Measurements from ENCODE around the gene TMEM244.

TMEM244 gene

DNA sequence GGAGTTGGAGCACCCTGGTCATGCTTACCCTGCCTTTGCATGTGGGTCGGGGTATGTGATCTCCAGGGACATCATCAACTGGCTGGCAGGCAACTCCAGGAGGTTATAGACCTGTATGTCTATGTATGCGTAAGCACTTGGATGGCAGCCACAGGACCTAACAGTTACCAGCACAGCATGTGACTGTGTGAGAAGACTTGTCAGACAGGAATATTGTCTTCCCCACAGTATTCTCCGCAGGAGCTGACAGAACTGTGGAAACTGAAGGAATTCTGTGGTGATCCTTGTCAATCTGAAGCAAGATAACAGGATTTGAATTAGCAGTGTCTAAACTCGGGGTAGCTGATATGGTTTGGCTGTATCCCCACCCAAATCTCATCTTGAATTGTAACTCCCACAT lies 59.2 kb downstream of the TMEM244 start:
- no peak for DNase-seq

DNA sequence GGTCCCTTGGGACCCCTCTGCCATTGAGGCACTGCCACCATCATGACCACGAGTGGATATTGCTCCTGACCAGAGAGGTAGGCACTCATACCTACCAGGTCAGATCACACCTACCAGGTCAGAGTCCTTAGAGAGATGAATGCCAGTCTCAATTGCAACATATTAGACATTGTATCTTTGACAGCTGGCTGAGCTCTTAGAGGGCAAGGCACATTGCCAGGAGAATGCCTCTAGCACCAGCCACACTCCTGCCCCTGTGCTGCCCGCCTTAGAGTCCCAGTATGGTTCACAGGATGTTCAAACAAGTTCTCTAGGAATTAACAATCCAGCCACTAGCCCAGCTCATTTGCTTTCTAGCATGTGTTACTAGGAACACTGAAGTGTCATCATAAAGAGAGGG lies 65.9 kb downstream of the TMEM244 start:
- DNase-seq = peak; percentile 19

DNA sequence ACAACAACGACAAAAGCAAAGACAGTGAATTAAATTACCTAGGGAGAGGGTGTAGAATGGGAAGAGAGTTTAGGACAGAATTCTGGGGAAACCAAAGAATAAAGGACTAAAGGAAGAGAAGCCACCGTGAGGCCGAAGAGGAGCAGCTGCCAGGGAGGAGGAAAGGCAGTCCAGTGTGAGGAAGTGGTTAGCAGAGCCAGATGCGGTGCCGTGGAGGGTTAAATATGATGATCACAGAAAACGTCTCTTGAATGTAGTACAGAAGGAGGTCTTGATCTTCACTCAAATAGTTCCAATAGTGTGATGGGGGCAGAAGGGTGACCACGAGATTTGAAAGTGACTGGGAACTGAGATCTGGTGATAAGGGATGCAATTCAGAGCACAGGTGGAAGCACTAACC lies 67.7 kb downstream of the TMEM244 start:
- no peak for DNase-seq

DNA sequence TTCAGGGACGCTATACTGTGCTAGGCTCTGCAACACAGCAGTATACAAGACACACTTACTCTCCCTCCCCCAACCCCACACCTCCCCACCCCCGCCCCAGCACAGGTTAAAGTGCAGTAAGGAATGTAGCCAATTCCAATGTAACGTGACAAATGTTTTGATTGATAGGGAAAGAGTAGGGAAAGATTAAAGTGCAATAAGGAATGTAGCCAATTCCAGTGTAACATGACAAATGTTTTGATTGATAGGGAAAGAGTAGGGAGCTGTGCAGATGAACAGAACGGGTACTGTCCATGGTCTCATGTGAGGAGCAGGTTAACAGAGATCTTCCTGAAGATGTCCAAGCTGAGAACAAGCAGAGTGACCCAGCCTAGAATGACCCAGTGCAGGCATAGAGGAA lies 69.1 kb downstream of the TMEM244 start:
- DNase-seq = no peak

DNA sequence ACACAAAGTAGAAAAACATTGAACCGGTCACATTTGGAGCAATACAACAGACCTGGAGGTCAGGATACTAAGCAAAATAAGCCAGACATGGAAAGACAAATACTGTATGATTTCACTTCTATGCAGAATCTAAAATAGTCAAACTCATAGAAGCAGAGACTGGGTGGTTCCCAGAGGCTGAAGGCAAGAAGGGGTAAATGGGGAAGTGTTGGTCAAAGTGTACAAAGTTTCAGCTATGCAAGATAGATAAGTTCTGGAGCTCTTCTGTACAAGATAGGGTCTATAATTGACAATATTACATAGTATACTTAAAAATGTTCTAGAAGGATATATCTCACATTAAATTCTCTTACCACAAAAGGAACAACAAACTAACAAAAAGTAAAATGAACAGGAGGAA lies 70.3 kb downstream of the TMEM244 start:
- DNase-seq = no peak

DNA sequence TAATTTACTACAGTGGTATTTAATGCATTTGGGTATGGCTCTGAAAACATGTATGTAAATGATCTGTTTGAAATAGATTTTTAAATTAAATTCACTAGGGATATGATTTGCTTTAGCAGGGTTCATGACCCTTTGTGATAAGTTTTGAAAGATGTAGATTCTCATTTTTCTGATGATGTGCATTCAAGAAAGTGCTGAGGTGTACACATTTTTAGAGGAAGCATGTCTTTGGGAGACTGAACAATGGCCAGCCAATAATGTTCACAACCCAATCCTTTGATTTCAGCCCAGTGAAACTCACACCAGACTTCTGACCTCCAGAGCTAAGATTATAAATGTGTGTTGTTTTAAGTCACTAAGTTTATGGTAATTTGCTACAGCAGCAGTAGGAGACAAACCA lies 71.1 kb downstream of the TMEM244 start:
- DNase-seq = no peak

DNA sequence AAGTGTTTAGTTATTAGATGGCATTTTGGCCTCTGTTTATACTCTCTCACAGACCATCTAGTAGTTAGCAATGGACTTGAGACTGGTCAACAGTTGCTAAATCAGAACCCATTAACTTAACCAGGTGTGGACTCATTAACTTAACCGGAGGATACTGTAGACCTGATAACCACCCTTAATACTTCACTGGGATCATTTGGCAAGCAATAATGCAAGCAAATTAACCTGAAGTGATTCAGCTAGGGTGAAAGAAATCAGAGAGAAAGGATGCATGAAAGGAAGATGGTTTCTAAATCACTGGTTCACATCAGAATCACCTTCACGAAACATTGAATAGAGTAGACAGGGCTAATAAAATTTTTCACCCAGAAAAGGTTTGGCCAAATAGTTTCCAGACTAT lies 73.3 kb downstream of the TMEM244 start:
- DNase-seq = no peak

DNA sequence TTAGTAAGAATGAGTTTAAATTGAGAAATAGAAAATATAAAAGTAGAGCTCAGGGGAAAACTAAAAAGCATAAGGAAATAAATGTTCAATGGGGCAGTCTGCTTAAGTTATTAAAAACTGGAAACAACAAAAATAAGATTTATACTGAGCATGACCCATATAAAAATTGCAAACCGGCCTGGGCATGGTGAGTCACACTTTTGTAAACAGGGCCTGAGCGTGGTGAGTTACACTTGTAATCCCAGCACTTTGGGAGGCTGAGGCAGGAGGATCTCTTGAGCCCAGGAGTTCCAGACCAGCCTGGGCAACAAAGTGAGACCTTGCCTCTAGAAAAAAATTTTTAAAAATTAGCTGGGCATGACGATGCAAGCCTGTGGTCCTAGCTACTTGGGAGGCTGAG lies 74.6 kb downstream of the TMEM244 start:
- no peak for DNase-seq

DNA sequence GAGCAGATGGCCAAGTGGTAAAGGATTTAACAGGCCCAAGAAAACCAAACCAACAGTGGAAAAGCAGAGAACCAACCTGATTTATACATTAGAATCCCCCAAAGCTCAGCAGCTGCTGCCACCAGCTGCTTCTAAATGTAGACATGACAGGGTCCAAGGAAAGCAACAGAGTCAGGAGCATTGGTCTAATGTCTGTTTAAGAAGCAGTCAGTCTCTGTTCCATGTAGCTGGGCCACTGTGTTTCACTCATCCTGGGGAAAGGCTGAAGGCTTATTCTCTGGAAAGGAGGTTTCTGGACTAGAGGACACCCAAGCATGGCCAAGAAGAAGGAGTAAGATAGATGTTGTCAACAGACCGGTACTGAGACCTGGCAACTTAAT lies 75.4 kb downstream of the TMEM244 start:
- no peak for DNase-seq

DNA sequence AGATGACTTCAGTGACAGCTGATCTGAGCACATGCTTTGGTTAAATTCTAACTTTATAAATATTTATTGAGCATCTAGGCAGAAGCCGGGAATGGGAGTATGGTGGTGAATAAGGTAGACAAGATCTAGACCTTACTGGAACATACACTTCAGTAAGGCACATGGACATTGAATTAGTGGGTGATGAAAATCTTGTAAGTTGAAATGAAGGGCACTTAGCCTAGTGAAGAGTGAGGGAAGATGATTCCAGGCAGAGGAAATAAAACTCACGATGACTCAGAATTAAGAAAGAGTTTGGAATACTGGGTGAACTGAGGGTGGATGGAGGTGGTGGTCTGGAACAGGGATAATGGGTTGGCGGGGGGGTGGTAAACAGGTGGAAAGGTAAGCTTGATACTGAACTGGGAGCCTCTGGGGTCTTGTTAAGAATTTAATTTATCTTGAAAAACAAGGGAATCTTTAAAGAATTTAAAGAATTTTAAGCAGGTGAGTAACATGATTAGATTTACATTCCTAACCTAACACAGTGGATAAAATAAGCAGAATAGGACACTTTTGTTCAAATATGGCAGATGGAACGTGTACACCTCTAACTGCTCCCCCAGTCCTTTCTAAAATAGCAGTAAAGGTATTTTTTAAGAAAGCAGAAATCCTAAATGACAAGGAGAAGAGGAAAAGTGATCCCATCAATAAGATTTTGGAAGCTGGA lies 75.9 kb downstream of the TMEM244 start:
- no peak for DNase-seq
